HepG2 (cell line): ENCODE data around the gene SMTNL1. TPM values are rescaled to one million over a fixed set of nuclear protein-coding genes. Genes with fewer than 3 reads are reported as not detected.
A peak's percentile ranks its signal among the peaks of the same experiment; 100 is the strongest.

ENCODE experiments used
- CEBPG ChIP-seq: IDR thresholded peaks from 2 replicates; pipeline ENCODE4 v1.6.1; 2016
- CENPT ChIP-seq: sonication (generic); formaldehyde crosslinking; IDR thresholded peaks from 2 replicates; pipeline ENCODE4 v1.8.0; 2022; ENCODE audit warnings: low read depth, mild to moderate bottlenecking, moderate library complexity, missing genetic modification reagents
- FOXA1 ChIP-seq, 2 experiments: fragments of 450-650 bp in 1 of 2; sonication (generic) in 1 of 2; formaldehyde crosslinking in 1 of 2; IDR thresholded peaks; 2 replicates each; pipeline versions ENCODE4 v1.4.0 to v1.6.1; 2016 to 2020; ENCODE audit warnings: missing genetic modification reagents in 1 of 2
- FOXK1 ChIP-seq: sonication (generic); formaldehyde crosslinking; IDR thresholded peaks from 2 replicates; pipeline ENCODE4 v1.4.0; 2020; ENCODE audit warnings: low read depth, missing genetic modification reagents, borderline replicate concordance
- JARID2 ChIP-seq: sonication (generic); formaldehyde crosslinking; IDR thresholded peaks from 2 replicates; pipeline ENCODE4 v1.8.1; 2023; ENCODE audit warnings: missing genetic modification reagents, inconsistent platforms; ENCODE audit not compliant: insufficient replicate concordance
- MBNL3 ChIP-seq: fragments of 250-450 bp; sonication (Bioruptor Pico); conservative IDR thresholded peaks from 2 replicates; pipeline ENCODE4 v1.8.0; 2022; ENCODE audit warnings: mild to moderate bottlenecking, inconsistent platforms
- NR1H2 ChIP-seq: sonication (generic); formaldehyde crosslinking; IDR thresholded peaks from 2 replicates; pipeline ENCODE4 v1.8.1; 2022; ENCODE audit warnings: low read depth, missing genetic modification reagents, borderline replicate concordance
- POLR2A ChIP-seq, 2 experiments: IDR thresholded peaks; 2 replicates each; pipeline ENCODE4 v1.6.1; 2011; ENCODE audit warnings: low read depth in 2 of 2, low read length in 2 of 2, mild to moderate bottlenecking in 1 of 2, moderate library complexity in 1 of 2; ENCODE audit not compliant: insufficient read depth in 1 of 2
- SATB2 ChIP-seq: sonication (generic); formaldehyde crosslinking; IDR thresholded peaks from 2 replicates; pipeline ENCODE4 v1.5.0; 2020; ENCODE audit warnings: missing genetic modification reagents
- SMAD3 ChIP-seq: sonication (generic); formaldehyde crosslinking; IDR thresholded peaks from 2 replicates; pipeline ENCODE4 v1.4.0; 2020; ENCODE audit warnings: missing genetic modification reagents
- SRF ChIP-seq: IDR thresholded peaks from 2 replicates; pipeline ENCODE4 v1.6.1; 2011; ENCODE audit warnings: mild to moderate bottlenecking, low read depth, low read length, moderate library complexity
- ZBTB1 ChIP-seq: sonication (generic); formaldehyde crosslinking; IDR thresholded peaks from 2 replicates; pipeline ENCODE4 v1.4.0; 2020; ENCODE audit warnings: missing genetic modification reagents, borderline replicate concordance
- ZNF124 ChIP-seq: sonication (generic); formaldehyde crosslinking; IDR thresholded peaks from 2 replicates; pipeline ENCODE4 v1.4.0; 2020; ENCODE audit warnings: missing genetic modification reagents
- ZNF24 ChIP-seq: fragments of 450-650 bp; IDR thresholded peaks from 2 replicates; pipeline ENCODE4 v1.6.1; 2017; ENCODE audit warnings: antibody characterized with exemption, mild to moderate bottlenecking
- ZNF274 ChIP-seq: sonication (generic); formaldehyde crosslinking; IDR thresholded peaks from 2 replicates; pipeline ENCODE4 v1.5.1; 2020; ENCODE audit warnings: mild to moderate bottlenecking, missing genetic modification reagents
- ZNF30 ChIP-seq: sonication (generic); formaldehyde crosslinking; IDR thresholded peaks from 2 replicates; pipeline ENCODE4 v1.5.0; 2020; ENCODE audit warnings: mild to moderate bottlenecking, missing genetic modification reagents
- ZNF33A ChIP-seq: sonication (generic); formaldehyde crosslinking; IDR thresholded peaks from 2 replicates; pipeline ENCODE4 v1.5.1; 2020; ENCODE audit warnings: missing genetic modification reagents, mild to moderate bottlenecking, moderate library complexity, borderline replicate concordance
- ZNF569 ChIP-seq: sonication (generic); formaldehyde crosslinking; IDR thresholded peaks from 2 replicates; pipeline ENCODE4 v1.5.0; 2020; ENCODE audit warnings: mild to moderate bottlenecking, missing genetic modification reagents, moderate library complexity, borderline replicate concordance
- ZNF572 ChIP-seq: sonication (generic); formaldehyde crosslinking; IDR thresholded peaks from 2 replicates; pipeline ENCODE4 v1.5.1; 2020; ENCODE audit warnings: mild to moderate bottlenecking, missing genetic modification reagents
- ZNF615 ChIP-seq: sonication (generic); formaldehyde crosslinking; IDR thresholded peaks from 2 replicates; pipeline ENCODE4 v1.5.0; 2020; ENCODE audit warnings: mild to moderate bottlenecking, missing genetic modification reagents, borderline replicate concordance
- ZNF883 ChIP-seq: sonication (generic); formaldehyde crosslinking; IDR thresholded peaks from 2 replicates; pipeline ENCODE4 v1.5.1; 2020; ENCODE audit warnings: mild to moderate bottlenecking, missing genetic modification reagents; ENCODE audit errors: not compliant biosample characterization
- polyA plus RNA-seq, 8 experiments: library from polyadenylated mRNA; depleted of rRNA in 3 of 8; stranded (reverse) in 7 of 8; unstranded in 1 of 8; fragments of >200 nt; fragmentation: Illumina TruSeq in 4 of 8; extraction: Trizol in 4 of 8; gene quantifications; 2 replicates each; pipeline versions ENCODE4 v1.2.1 to v1.2.3, GENCODE V29; 2011 to 2016; ENCODE audit warnings: low read depth in 4 of 8, missing spikeins in 1 of 8, mixed read lengths in 1 of 8; ENCODE audit not compliant: insufficient read depth in 1 of 8
- total RNA-seq, 5 experiments: library from RNA; depleted of rRNA; stranded (reverse); fragments of >200 nt; fragmentation: Illumina TruSeq; extraction: Trizol; gene quantifications; 2 replicates each; pipeline ENCODE4 v1.2.3, GENCODE V29; 2016; ENCODE audit warnings: low read depth in 1 of 5
- TF ChIP-seq, protein P1 (sequence below): sonication (generic); formaldehyde crosslinking; IDR thresholded peaks from 2 replicates; pipeline ENCODE4 v1.4.0; 2020; ENCODE audit warnings: missing genetic modification reagents
- TF ChIP-seq, protein P2 (sequence below): sonication (generic); formaldehyde crosslinking; IDR thresholded peaks from 2 replicates; pipeline ENCODE4 v1.4.0; 2020; ENCODE audit warnings: missing genetic modification reagents
- TF ChIP-seq, protein P3 (sequence below): sonication (generic); formaldehyde crosslinking; IDR thresholded peaks from 2 replicates; pipeline ENCODE4 v1.4.0; 2020; ENCODE audit warnings: missing genetic modification reagents
- TF ChIP-seq, protein P4 (sequence below): IDR thresholded peaks from 2 replicates; pipeline ENCODE4 v1.6.1; 2016; ENCODE audit warnings: control low read depth

SMTNL1 gene
- total and polyA plus RNA-seq, 2 of the 13 experiments (the other 11 are each of a cell fraction or from before 2014, with no cell fraction given) = 0.04 TPM; not detected in 1

DNA sequence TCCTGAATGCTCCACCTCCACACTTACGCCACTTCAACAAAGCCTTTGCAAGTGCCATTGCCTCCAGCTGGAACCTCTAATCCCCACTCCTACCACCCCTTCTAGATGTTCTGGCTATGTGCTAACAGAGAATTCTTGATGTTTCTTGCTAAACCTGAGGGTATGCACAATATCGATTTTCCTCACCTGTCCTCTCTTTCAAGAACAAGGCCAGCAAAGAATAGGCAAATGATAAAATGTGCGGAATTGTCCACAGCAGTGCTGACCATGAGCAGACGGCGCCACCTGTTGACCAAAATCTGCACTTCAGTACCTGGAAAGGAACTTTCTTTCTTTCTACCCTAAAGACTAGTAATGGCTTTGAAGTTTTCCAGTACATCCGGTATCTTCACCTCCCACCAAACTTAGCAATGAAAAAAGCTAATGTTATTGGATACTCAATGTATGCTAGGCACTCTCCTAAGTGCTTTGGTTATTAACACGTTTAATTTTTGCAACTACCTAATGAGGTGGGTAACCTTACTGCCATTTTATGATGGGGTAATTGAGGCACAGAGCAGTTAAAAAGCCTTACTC lies 10.3 kb upstream of the SMTNL1 start (continued):
- TF ChIP-seq, protein P1, sequence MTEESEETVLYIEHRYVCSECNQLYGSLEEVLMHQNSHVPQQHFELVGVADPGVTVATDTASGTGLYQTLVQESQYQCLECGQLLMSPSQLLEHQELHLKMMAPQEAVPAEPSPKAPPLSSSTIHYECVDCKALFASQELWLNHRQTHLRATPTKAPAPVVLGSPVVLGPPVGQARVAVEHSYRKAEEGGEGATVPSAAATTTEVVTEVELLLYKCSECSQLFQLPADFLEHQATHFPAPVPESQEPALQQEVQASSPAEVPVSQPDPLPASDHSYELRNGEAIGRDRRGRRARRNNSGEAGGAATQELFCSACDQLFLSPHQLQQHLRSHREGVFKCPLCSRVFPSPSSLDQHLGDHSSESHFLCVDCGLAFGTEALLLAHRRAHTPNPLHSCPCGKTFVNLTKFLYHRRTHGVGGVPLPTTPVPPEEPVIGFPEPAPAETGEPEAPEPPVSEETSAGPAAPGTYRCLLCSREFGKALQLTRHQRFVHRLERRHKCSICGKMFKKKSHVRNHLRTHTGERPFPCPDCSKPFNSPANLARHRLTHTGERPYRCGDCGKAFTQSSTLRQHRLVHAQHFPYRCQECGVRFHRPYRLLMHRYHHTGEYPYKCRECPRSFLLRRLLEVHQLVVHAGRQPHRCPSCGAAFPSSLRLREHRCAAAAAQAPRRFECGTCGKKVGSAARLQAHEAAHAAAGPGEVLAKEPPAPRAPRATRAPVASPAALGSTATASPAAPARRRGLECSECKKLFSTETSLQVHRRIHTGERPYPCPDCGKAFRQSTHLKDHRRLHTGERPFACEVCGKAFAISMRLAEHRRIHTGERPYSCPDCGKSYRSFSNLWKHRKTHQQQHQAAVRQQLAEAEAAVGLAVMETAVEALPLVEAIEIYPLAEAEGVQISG (CRISPR knock-in tag) = peak; percentile 73
- TF ChIP-seq, protein P2, sequence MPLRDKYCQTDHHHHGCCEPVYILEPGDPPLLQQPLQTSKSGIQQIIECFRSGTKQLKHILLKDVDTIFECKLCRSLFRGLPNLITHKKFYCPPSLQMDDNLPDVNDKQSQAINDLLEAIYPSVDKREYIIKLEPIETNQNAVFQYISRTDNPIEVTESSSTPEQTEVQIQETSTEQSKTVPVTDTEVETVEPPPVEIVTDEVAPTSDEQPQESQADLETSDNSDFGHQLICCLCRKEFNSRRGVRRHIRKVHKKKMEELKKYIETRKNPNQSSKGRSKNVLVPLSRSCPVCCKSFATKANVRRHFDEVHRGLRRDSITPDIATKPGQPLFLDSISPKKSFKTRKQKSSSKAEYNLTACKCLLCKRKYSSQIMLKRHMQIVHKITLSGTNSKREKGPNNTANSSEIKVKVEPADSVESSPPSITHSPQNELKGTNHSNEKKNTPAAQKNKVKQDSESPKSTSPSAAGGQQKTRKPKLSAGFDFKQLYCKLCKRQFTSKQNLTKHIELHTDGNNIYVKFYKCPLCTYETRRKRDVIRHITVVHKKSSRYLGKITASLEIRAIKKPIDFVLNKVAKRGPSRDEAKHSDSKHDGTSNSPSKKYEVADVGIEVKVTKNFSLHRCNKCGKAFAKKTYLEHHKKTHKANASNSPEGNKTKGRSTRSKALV (CRISPR knock-in tag) = no peak
- no peak for TF ChIP-seq ZNF883 (CRISPR knock-in tag)
- 0 out of 2 replicates have a peak, but pooled peaks have one; percentile 28 for TF ChIP-seq SMAD3 (CRISPR knock-in tag)
- no peak for TF ChIP-seq ZNF615 (CRISPR knock-in tag)
- TF ChIP-seq CENPT (CRISPR knock-in tag) = no peak
- TF ChIP-seq CEBPG (CRISPR knock-in tag) = peak; percentile 75
- TF ChIP-seq NR1H2 (CRISPR knock-in tag) = no peak
- no peak for TF ChIP-seq ZNF124
- no peak for TF ChIP-seq ZNF569 (CRISPR knock-in tag)
- TF ChIP-seq JARID2 (CRISPR knock-in tag) = no peak
- no peak for TF ChIP-seq SATB2
- TF ChIP-seq SRF = no peak
- no peak for TF ChIP-seq ZNF33A
- no peak for TF ChIP-seq ZNF572 (CRISPR knock-in tag)
- TF ChIP-seq ZNF274 = no peak
- no peak for TF ChIP-seq ZNF30 (CRISPR knock-in tag)
- TF ChIP-seq POLR2A (IDR thresholded peaks at IDR 0.05; ENCODE audit: insufficient read depth in 1 of 2, low read depth in 2 of 2, low read length in 2 of 2) = 0 out of 4 replicates have a peak, but pooled peaks of 1 of the 2 experiments have one; percentile 4
- no peak for TF ChIP-seq ZBTB1
- TF ChIP-seq, protein P3, sequence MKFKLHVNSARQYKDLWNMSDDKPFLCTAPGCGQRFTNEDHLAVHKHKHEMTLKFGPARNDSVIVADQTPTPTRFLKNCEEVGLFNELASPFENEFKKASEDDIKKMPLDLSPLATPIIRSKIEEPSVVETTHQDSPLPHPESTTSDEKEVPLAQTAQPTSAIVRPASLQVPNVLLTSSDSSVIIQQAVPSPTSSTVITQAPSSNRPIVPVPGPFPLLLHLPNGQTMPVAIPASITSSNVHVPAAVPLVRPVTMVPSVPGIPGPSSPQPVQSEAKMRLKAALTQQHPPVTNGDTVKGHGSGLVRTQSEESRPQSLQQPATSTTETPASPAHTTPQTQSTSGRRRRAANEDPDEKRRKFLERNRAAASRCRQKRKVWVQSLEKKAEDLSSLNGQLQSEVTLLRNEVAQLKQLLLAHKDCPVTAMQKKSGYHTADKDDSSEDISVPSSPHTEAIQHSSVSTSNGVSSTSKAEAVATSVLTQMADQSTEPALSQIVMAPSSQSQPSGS (CRISPR knock-in tag) = 0 out of 2 replicates have a peak, but pooled peaks have one; percentile 41
- no peak for TF ChIP-seq MBNL3 (CRISPR knock-in tag)
- no peak for TF ChIP-seq FOXK1 (CRISPR knock-in tag)
- TF ChIP-seq ZNF24 = no peak
- TF ChIP-seq FOXA1 (IDR thresholded peaks at IDR 0.05) = no peak
- no peak for TF ChIP-seq FOXA1 (CRISPR knock-in tag; IDR thresholded peaks at IDR 0.05)
- TF ChIP-seq, protein P4, sequence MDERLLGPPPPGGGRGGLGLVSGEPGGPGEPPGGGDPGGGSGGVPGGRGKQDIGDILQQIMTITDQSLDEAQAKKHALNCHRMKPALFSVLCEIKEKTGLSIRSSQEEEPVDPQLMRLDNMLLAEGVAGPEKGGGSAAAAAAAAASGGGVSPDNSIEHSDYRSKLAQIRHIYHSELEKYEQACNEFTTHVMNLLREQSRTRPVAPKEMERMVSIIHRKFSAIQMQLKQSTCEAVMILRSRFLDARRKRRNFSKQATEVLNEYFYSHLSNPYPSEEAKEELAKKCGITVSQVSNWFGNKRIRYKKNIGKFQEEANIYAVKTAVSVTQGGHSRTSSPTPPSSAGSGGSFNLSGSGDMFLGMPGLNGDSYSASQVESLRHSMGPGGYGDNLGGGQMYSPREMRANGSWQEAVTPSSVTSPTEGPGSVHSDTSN (CRISPR knock-in tag) = no peak
